GM13976 (cell line): ENCODE measurements around the gene HSPB2.

ENCODE experiments used
- DNase-seq: peaks from one replicate; pipeline ENCODE4 v3.0.0; 2012; ENCODE audit warnings: low spot score
- CTCF ChIP-seq: IDR thresholded peaks from 2 replicates; pipeline ENCODE4 v1.5.1; 2012; ENCODE audit warnings: borderline replicate concordance, mild to moderate bottlenecking; ENCODE audit not compliant: insufficient read depth; ENCODE audit errors: extremely low read depth, missing control alignments, control extremely low read depth
- in situ Hi-C: fragments of 300-500 bp; cut with MboI; formaldehyde crosslinking; loops from one replicate; pipeline ENCODE4 v1.12.0; 2022; ENCODE audit warnings: low sequenced_read_pairs, mixed read lengths, inconsistent platforms; ENCODE audit not compliant: unreplicated experiment

Gene HSPB2

GRCh38 chr11:111921541-111922230 is 9.2 kb downstream of the HSPB2 start:
- TF ChIP-seq CTCF, result no peak
- in situ Hi-C loops, result no loop called here
- DNase-seq, result no peak

GRCh38 chr11:111922803-111923202 is 10.3 kb downstream of the HSPB2 start:
- in situ Hi-C loops, result no loop called here
- no peak for DNase-seq
- TF ChIP-seq CTCF, result no peak

GRCh38 chr11:111923351-111923788 is 10.8 kb downstream of the HSPB2 start:
- TF ChIP-seq CTCF, result no peak
- DNase-seq, result no peak
- in situ Hi-C loops, result no loop called here

GRCh38 chr11:111923951-111924350 is 11.4 kb downstream of the HSPB2 start:
- no peak for DNase-seq
- no peak for TF ChIP-seq CTCF
- in situ Hi-C loops, result no loop called here

GRCh38 chr11:111925953-111926352 is 13.4 kb downstream of the HSPB2 start:
- in situ Hi-C loops, result no loop called here
- no peak for DNase-seq
- TF ChIP-seq CTCF, result no peak

GRCh38 chr11:111926505-111927391 is 14.2 kb downstream of the HSPB2 start:
- no peak for TF ChIP-seq CTCF
- peak; percentile 99 for DNase-seq
- in situ Hi-C loops, result no loop called here
